ENCODE measurements around the gene RNF32.

Gene RNF32

GRCh38 chr7:156703209-156703608 is 62.6 kb downstream of the RNF32 start:
- TF ChIP-seq CTCF (conservative IDR thresholded peaks at IDR 0.05; ENCODE audit: control insufficient read depth, insufficient read depth, low read depth, low read length) = no peak
- DNase-seq (ENCODE audit: low read depth) = peak; percentile 2
- no peak overlapping the region for H3K4me3 ChIP-seq (ENCODE audit: control insufficient read depth, low read depth, low read length)

GRCh38 chr7:156703773-156704482 is 63.4 kb downstream of the RNF32 start:
- no peak for DNase-seq (ENCODE audit: low read depth)
- H3K4me3 ChIP-seq (ENCODE audit: control insufficient read depth, low read depth, low read length) = no peak overlapping the region
- TF ChIP-seq CTCF (conservative IDR thresholded peaks at IDR 0.05; ENCODE audit: control insufficient read depth, insufficient read depth, low read depth, low read length) = no peak

GRCh38 chr7:156722043-156722826 is 81.7 kb downstream of the RNF32 start:
- no peak for TF ChIP-seq CTCF (conservative IDR thresholded peaks at IDR 0.05; ENCODE audit: control insufficient read depth, insufficient read depth, low read depth, low read length)
- peak; percentile 38 for DNase-seq (ENCODE audit: low read depth)
- no peak overlapping the region for H3K4me3 ChIP-seq (ENCODE audit: control insufficient read depth, low read depth, low read length)

- no peak for TF ChIP-seq CTCF (conservative IDR thresholded peaks at IDR 0.05; ENCODE audit: control insufficient read depth, insufficient read depth, low read depth, low read length)
- H3K4me3 ChIP-seq (ENCODE audit: control insufficient read depth, low read depth, low read length) = no peak overlapping the region
- DNase-seq (ENCODE audit: low read depth) = peak; percentile 74
Measured at GRCh38 chr7:156725073-156725472, 84.5 kb downstream of the RNF32 start.

- H3K4me3 ChIP-seq (ENCODE audit: control insufficient read depth, low read depth, low read length) = no peak overlapping the region
- peak; percentile 10 for DNase-seq (ENCODE audit: low read depth)
- no peak for TF ChIP-seq CTCF (conservative IDR thresholded peaks at IDR 0.05; ENCODE audit: control insufficient read depth, insufficient read depth, low read depth, low read length)
Measured at GRCh38 chr7:156725936-156726335, 85.4 kb downstream of the RNF32 start.

Data from fibroblast of mammary gland (primary cell).